ENCODE measurements around the gene CD34. TPM values are rescaled to one million over a fixed set of nuclear protein-coding genes. Genes with fewer than 3 reads are reported as not detected.
A peak's percentile ranks its signal among the peaks of the same experiment; 100 is the strongest.

The CD34 gene
- total RNA-seq, 1 donor from 2014 or later: not detected

- no peaks in the 10 kb centered on the region for H3K36me3 ChIP-seq (ENCODE audit: control insufficient read depth, insufficient read depth, low read length)
- no peak for TF ChIP-seq CTCF (IDR thresholded peaks at IDR 0.05; ENCODE audit: insufficient read depth, low read length, severe bottlenecking)
- FAIRE-seq (no peak), DNase-seq (ENCODE audit: low read depth) (peak; percentile 82)
- no peaks in the 10 kb centered on the region for H3K27me3 ChIP-seq (ENCODE audit: control insufficient read depth, insufficient read depth, low read length)
- H3K4me3 ChIP-seq (ENCODE audit: low read depth, low read length): no peak overlapping the region
These were observed 79.2 kb downstream of the CD34 start for GRCh38 chr1:207831517-207832327.

Other genes starting within 250 kb of the CD34 start
- gene CD46, start 159.1 kb downstream of the CD34 start, total RNA-seq: 128 and 192 TPM in 2 replicates

All from bronchial epithelial cell (primary cell).